CD8-positive, alpha-beta memory T cell (primary cell): Measurements from ENCODE around the gene SP4. TPM values are rescaled to one million over a fixed set of nuclear protein-coding genes. Genes with fewer than 3 reads are reported as not detected.
"Not testable (repeated sequence)": the region's sequence is repeated elsewhere in the genome, so short reads cannot be mapped to it uniquely, and the experiment has no call there.

Experiments used
- CTCF ChIA-PET: fragments of 350-600 bp; sonication (Branson Sonifier 250); formaldehyde crosslinking; loops from one replicate; lab custom pipeline; 2021; ENCODE audit warnings: antibody characterized with exemption; lab: Charles Lee
- POLR2A ChIA-PET: fragments of 350-600 bp; sonication (Branson Sonifier 250); formaldehyde crosslinking; loops from one replicate; lab custom pipeline; 2021; ENCODE audit warnings: antibody characterized with exemption; lab: Charles Lee
- DNase-seq, 5 donors: peaks; one replicate each; pipeline versions ENCODE4 v3.0.0 to v3.0.0-alpha.2; 2020 to 2022; ENCODE audit warnings: mixed read lengths in 1 of 5
- H3K27ac ChIP-seq: one replicate; pipeline ENCODE4 v1.7.0; 2013; ENCODE audit warnings: low read depth, mild to moderate bottlenecking, low read length, moderate library complexity
- H3K27me3 ChIP-seq: 2 replicates; pipeline ENCODE4 v1.7.0; 2013; ENCODE audit warnings: low read length, mild to moderate bottlenecking; ENCODE audit not compliant: insufficient read depth, poor library complexity, severe bottlenecking
- H3K36me3 ChIP-seq: 2 replicates; pipeline ENCODE4 v1.7.0; 2013; ENCODE audit warnings: mild to moderate bottlenecking, low read length, moderate library complexity; ENCODE audit not compliant: insufficient read depth
- H3K4me1 ChIP-seq: 2 replicates; pipeline ENCODE4 v1.7.0; 2013; ENCODE audit warnings: mild to moderate bottlenecking, low read length, moderate library complexity; ENCODE audit not compliant: insufficient read depth
- H3K4me3 ChIP-seq: 2 replicates; pipeline ENCODE4 v1.7.0; 2013; ENCODE audit warnings: mild to moderate bottlenecking, low read length
- H3K9me3 ChIP-seq: 2 replicates; pipeline ENCODE4 v1.7.0; 2013; ENCODE audit warnings: mild to moderate bottlenecking, low read length
- H3K27ac Mint-ChIP-seq, 8 donors: one replicate each; pipeline ENCODE4 v1.8.0; 2020 to 2021; ENCODE audit warnings: mixed read lengths in 8 of 8, mild to moderate bottlenecking in 6 of 8, inconsistent platforms in 3 of 8, moderate library complexity in 3 of 8
- H3K27me3 Mint-ChIP-seq, 2 donors: one replicate each; pipeline ENCODE4 v1.8.0; 2020 to 2021; ENCODE audit warnings: mixed read lengths in 2 of 2, mild to moderate bottlenecking in 1 of 2, moderate library complexity in 1 of 2
- H3K36me3 Mint-ChIP-seq, 3 donors: one replicate each; pipeline ENCODE4 v1.8.0; 2020 to 2021; ENCODE audit warnings: mixed read lengths in 3 of 3, inconsistent platforms in 1 of 3, mild to moderate bottlenecking in 1 of 3
- H3K4me1 Mint-ChIP-seq, 3 donors: one replicate each; pipeline ENCODE4 v1.8.0; 2020 to 2021; ENCODE audit warnings: mixed read lengths in 3 of 3, inconsistent platforms in 1 of 3, mild to moderate bottlenecking in 1 of 3
- H3K4me3 Mint-ChIP-seq, 7 donors: one replicate each; pipeline ENCODE4 v1.8.0; 2020 to 2021; ENCODE audit warnings: mixed read lengths in 7 of 7, mild to moderate bottlenecking in 6 of 7, moderate library complexity in 4 of 7, inconsistent platforms in 2 of 7
- H3K9me3 Mint-ChIP-seq, 5 donors: one replicate each; pipeline ENCODE4 v1.8.0; 2020 to 2022; ENCODE audit warnings: mixed read lengths in 5 of 5, mild to moderate bottlenecking in 3 of 5, moderate library complexity in 2 of 5, inconsistent platforms in 1 of 5
- polyA plus RNA-seq: library from polyadenylated mRNA; unstranded; fragments of 300-500 nt; fragmentation: Illumina TruSeq; gene quantifications from one replicate; pipeline ENCODE4 v1.2.3, GENCODE V29; 2021
- total RNA-seq, 2 experiments: library from RNA; stranded (reverse); gene quantifications; one replicate each; pipeline ENCODE4 v1.2.3, GENCODE V29; 2021

Gene SP4
- total and polyA plus RNA-seq, 3 experiments from 2014 or later = 14.1 to 22.2 (median 20.0) TPM

DNA sequence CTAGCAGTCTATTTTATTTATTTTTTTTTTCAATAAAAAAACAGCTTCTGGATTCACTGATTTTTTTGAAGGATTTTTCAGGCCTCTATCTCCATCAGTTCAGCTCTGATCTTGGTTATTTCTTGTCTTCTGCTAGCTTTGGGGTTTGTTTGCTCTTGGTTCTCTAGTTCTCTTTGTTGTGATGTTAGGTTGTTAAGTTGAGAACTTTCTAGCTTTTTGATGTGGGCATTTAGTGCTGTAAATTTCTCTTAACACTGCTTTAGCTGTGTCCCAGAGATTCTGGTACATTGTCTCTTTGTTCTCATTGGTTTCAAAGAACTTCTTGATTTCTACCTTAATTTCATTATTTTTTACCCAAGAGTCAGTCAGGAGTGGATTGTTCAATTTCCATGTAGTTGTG, 105.8 kb downstream of the SP4 start:
- H3K27me3 ChIP-seq, H3K36me3 Mint-ChIP-seq, H3K4me1 Mint-ChIP-seq, H3K4me3 Mint-ChIP-seq, H3K27ac Mint-ChIP-seq, H3K4me3 ChIP-seq, H3K36me3 ChIP-seq, POLR2A ChIA-PET, DNase-seq, H3K9me3 Mint-ChIP-seq, H3K4me1 ChIP-seq, CTCF ChIA-PET, H3K9me3 ChIP-seq, H3K27ac ChIP-seq: not testable (repeated sequence)
- peaks cover 13 to 26% of the 10 kb centered on the region in 2 donors for H3K27me3 Mint-ChIP-seq

GRCh38 chr7:21536445-21537118, 108.7 kb downstream of the SP4 start:
- H3K27me3 Mint-ChIP-seq = peaks cover 22 to 49% of the 10 kb centered on the region in 2 donors
- H3K4me3 Mint-ChIP-seq, H3K27ac ChIP-seq, H3K4me3 ChIP-seq, H3K27ac Mint-ChIP-seq, H3K4me1 ChIP-seq, H3K36me3 ChIP-seq, H3K27me3 ChIP-seq, H3K9me3 ChIP-seq, H3K36me3 Mint-ChIP-seq, H3K4me1 Mint-ChIP-seq, POLR2A ChIA-PET, H3K9me3 Mint-ChIP-seq, DNase-seq: not testable (repeated sequence)
- CTCF ChIA-PET = interaction anchor here (1.9 kb wide), 1 partner anchor 10 kb away, joined by 5 read pairs; no protein-coding TSS in a partner anchor

- CTCF ChIA-PET = no interaction called here
- H3K9me3 Mint-ChIP-seq = no peaks in the 10 kb centered on the region
Measured at GRCh38 chr7:21538936-21539495, 111.1 kb downstream of the SP4 start.

DNA sequence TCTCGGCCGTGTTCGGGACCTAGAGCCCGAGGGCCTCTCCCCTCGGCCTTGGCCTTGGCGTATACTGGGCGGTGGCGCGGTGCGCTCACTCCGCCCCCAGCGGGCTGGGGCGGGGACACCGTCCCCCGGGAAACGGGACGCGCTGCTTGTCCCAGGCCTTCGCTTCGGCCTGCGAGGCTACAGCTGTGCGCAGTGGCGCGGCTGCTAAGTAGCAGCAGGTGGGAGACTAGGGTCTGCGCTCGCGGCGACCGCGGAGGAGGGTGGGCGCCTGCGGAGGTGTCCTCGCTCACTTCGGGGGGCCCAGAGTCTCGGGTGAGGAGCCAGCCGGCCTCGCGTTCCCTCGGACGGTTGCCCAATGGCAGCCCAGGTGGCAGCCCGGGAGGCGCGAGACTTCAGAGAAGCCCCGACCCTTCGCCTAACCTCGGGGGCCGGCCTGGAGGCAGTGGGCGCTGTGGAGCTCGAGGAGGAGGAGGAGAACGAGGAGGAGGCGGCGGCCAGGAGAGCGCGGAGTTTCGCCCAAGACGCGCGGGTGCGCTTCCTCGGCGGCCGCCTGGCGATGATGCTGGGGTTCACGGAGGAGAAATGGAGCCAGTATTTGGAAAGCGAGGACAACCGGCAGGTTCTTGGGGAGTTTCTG, 115.1 kb downstream of the SP4 start, which contains the start of gene DNAH11:
DNAH11 (plus strand) TSS at position 149 of the 637 bp plus-strand sequence; CDS start at position 356, 207 bp downstream.
- Mint-ChIP-seq H3K4me1 (peaks cover 5 to 14% (median 6%) of the 10 kb centered on the region in 3 donors), H3K27ac (no peak within 1 kb of the TSS), H3K36me3 (peaks cover 0 to 4% (median 0%) of the 10 kb centered on the region in 3 donors), H3K4me3 (peak within 1 kb of the TSS in 6 of 7 donors; percentile 44 to 62 (median 50)), H3K9me3 (no peaks in the 10 kb centered on the region), H3K27me3 (peaks cover 34 to 69% of the 10 kb centered on the region in 2 donors)
- Histone ChIP-seq H3K9me3 (no peaks in the 10 kb centered on the region), H3K27me3 (peaks cover 6% of the 10 kb centered on the region), H3K4me3 (no peak within 1 kb of the TSS), H3K27ac (no peak within 1 kb of the TSS), H3K4me1 (no peaks in the 10 kb centered on the region), H3K36me3 (no peaks in the 10 kb centered on the region)
- no peak for DNase-seq
- CTCF ChIA-PET = no interaction called here
- POLR2A ChIA-PET = no interaction called here

More at GRCh38 chr7:21538936-21539495, 111.1 kb downstream of the SP4 start:
- H3K27me3 Mint-ChIP-seq = peaks cover 31 to 56% of the 10 kb centered on the region in 2 donors
- H3K4me3 Mint-ChIP-seq = no peak overlapping the region
- H3K4me1 Mint-ChIP-seq = peaks cover 3 to 12% (median 5%) of the 10 kb centered on the region in 3 donors
- no peak overlapping the region for H3K27ac Mint-ChIP-seq
- Histone ChIP-seq H3K4me3 (no peak overlapping the region), H3K27ac (no peak overlapping the region), H3K9me3 (no peaks in the 10 kb centered on the region), H3K27me3 (no peaks in the 10 kb centered on the region), H3K4me1 (no peaks in the 10 kb centered on the region), H3K36me3 (no peaks in the 10 kb centered on the region)
- no peak for DNase-seq
- POLR2A ChIA-PET = no interaction called here
- H3K36me3 Mint-ChIP-seq = peaks cover 0 to 7% (median 0%) of the 10 kb centered on the region in 3 donors

- Histone ChIP-seq H3K9me3 (no peaks in the 10 kb centered on the region), H3K4me1 (no peaks in the 10 kb centered on the region), H3K4me3 (no peak overlapping the region), H3K36me3 (no peaks in the 10 kb centered on the region), H3K27ac (no peak overlapping the region), H3K27me3 (peaks cover 6% of the 10 kb centered on the region)
- Mint-ChIP-seq H3K9me3 (no peaks in the 10 kb centered on the region), H3K4me1 (peaks cover 5 to 14% (median 6%) of the 10 kb centered on the region in 3 donors), H3K27me3 (peaks cover 31 to 67% of the 10 kb centered on the region in 2 donors), H3K36me3 (peaks cover 0 to 4% (median 0%) of the 10 kb centered on the region in 3 donors), H3K27ac (no peak overlapping the region), H3K4me3 (peak overlapping the region in 6 of 7 donors; percentile 44 to 62 (median 50))
- no peak for DNase-seq
- ChIA-PET POLR2A (no interaction called here), CTCF (no interaction called here)
Measured at GRCh38 chr7:21543528-21544302, 115.8 kb downstream of the SP4 start.

GRCh38 chr7:21544303-21544656, 116.4 kb downstream of the SP4 start:
- H3K27me3 Mint-ChIP-seq = peaks cover 28 to 62% of the 10 kb centered on the region in 2 donors

DNA sequence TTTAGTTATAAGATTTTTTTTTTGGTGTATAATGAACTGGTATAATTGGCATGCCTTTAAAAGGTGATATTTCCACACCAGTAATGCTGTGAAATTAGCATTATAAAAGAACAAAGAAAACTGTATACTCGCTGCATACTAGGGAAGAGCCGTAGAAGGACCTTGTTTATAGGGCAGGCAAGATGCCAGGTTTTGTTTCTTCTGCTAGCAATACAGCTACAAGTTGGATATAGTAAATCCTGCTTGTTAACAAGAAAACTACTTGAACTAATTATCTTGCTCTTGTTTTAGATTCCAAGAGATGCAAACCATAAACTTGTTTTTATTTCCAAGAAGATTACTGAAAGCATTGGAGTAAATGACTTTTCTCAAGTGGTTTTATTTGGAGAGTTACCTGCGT, 116.8 kb downstream of the SP4 start:
- H3K27ac Mint-ChIP-seq = no peak overlapping the region
- H3K4me1 ChIP-seq = no peaks in the 10 kb centered on the region
- no peak for DNase-seq
- no peaks in the 10 kb centered on the region for H3K9me3 ChIP-seq
- peaks cover 6% of the 10 kb centered on the region for H3K27me3 ChIP-seq
- H3K4me1 Mint-ChIP-seq = peaks cover 5 to 14% (median 6%) of the 10 kb centered on the region in 3 donors
- CTCF ChIA-PET = no interaction called here
- no peaks in the 10 kb centered on the region for H3K36me3 ChIP-seq
- no peak overlapping the region for H3K4me3 ChIP-seq
- H3K27me3 Mint-ChIP-seq = peaks cover 30 to 63% of the 10 kb centered on the region in 2 donors
- H3K36me3 Mint-ChIP-seq = no peaks in the 10 kb centered on the region
- H3K9me3 Mint-ChIP-seq = no peaks in the 10 kb centered on the region
- no peak overlapping the region for H3K27ac ChIP-seq
- POLR2A ChIA-PET = no interaction called here
- H3K4me3 Mint-ChIP-seq = no peak overlapping the region

More at GRCh38 chr7:21544303-21544656, 116.4 kb downstream of the SP4 start:
- Histone ChIP-seq H3K27ac (no peak overlapping the region), H3K9me3 (no peaks in the 10 kb centered on the region), H3K27me3 (peaks cover 6% of the 10 kb centered on the region), H3K4me1 (no peaks in the 10 kb centered on the region), H3K4me3 (no peak overlapping the region), H3K36me3 (no peaks in the 10 kb centered on the region)
- no peak overlapping the region for H3K27ac Mint-ChIP-seq
- CTCF ChIA-PET = no interaction called here
- H3K36me3 Mint-ChIP-seq = no peaks in the 10 kb centered on the region
- H3K4me1 Mint-ChIP-seq = peaks cover 5 to 14% (median 6%) of the 10 kb centered on the region in 3 donors
- POLR2A ChIA-PET = no interaction called here
- no peak for DNase-seq
- H3K4me3 Mint-ChIP-seq = peak overlapping the region in 3 of 7 donors; percentile 24 to 62 (median 30)
- no peaks in the 10 kb centered on the region for H3K9me3 Mint-ChIP-seq
